Keratinocyte (primary cell): ENCODE data around the gene CAPZB. TPM values are rescaled to one million over a fixed set of nuclear protein-coding genes. Genes with fewer than 3 reads are reported as not detected.

ENCODE experiments used
- DNase-seq: peaks from one replicate; pipeline ENCODE4 v3.0.0-alpha.2; 2011; ENCODE audit warnings: low read depth, missing footprints, low spot score
- FAIRE-seq: peaks from 2 replicates; lab custom pipeline; 2011; peaks lifted over from hg19 to GRCh38; lab: Jason Lieb, UNC
- H2AFZ ChIP-seq: 2 replicates; pipeline ENCODE4 v1.6.0; 2012; ENCODE audit warnings: low read length, control low read depth, inconsistent platforms; ENCODE audit not compliant: control insufficient read depth
- H3K27ac ChIP-seq: 2 replicates; pipeline ENCODE4 v1.5.1; 2011; ENCODE audit warnings: low read length; ENCODE audit not compliant: control insufficient read depth, insufficient read depth
- H3K27me3 ChIP-seq: 3 replicates; pipeline ENCODE4 v1.6.0; 2011; ENCODE audit warnings: low read length; ENCODE audit not compliant: control insufficient read depth, insufficient read depth; ENCODE audit errors: extremely low read depth
- H3K36me3 ChIP-seq, 2 experiments: 2 replicates in 1 of 2; 3 replicates in 1 of 2; pipeline ENCODE4 v1.5.1; 2011; ENCODE audit warnings: low read length in 2 of 2, mild to moderate bottlenecking in 1 of 2; ENCODE audit not compliant: control insufficient read depth in 2 of 2, insufficient read depth in 2 of 2; ENCODE audit errors: extremely low read depth in 1 of 2
- H3K4me1 ChIP-seq: 3 replicates; pipeline ENCODE4 v1.5.1; 2011; ENCODE audit warnings: low read length; ENCODE audit not compliant: control insufficient read depth, insufficient read depth; ENCODE audit errors: extremely low read depth
- H3K4me2 ChIP-seq: 3 replicates; pipeline ENCODE4 v1.6.0; 2011; ENCODE audit warnings: low read depth, low read length; ENCODE audit not compliant: control insufficient read depth, insufficient read depth; ENCODE audit errors: extremely low read depth
- H3K4me3 ChIP-seq, 3 experiments: fragments of 200-600 bp in 1 of 3; sonication (generic) in 1 of 3; 2 replicates in 2 of 3; 3 replicates in 1 of 3; pipeline ENCODE4 v1.5.1; 2011 to 2016; ENCODE audit warnings: low read length in 3 of 3, mild to moderate bottlenecking in 3 of 3, control low read depth in 2 of 3, inconsistent platforms in 1 of 3, low read depth in 1 of 3, mixed read lengths in 1 of 3, mixed run types in 1 of 3, moderate library complexity in 1 of 3; ENCODE audit not compliant: control insufficient read depth in 2 of 3, insufficient read depth in 2 of 3; ENCODE audit errors: extremely low read depth in 1 of 3
- H3K79me2 ChIP-seq: 2 replicates; pipeline ENCODE4 v1.6.0; 2012; ENCODE audit warnings: low read length; ENCODE audit not compliant: control insufficient read depth, insufficient read depth
- H3K9ac ChIP-seq: 3 replicates; pipeline ENCODE4 v1.6.0; 2011; ENCODE audit warnings: low read length; ENCODE audit not compliant: control insufficient read depth, insufficient read depth; ENCODE audit errors: extremely low read depth
- H3K9me1 ChIP-seq: 3 replicates; pipeline ENCODE4 v1.6.0; 2011; ENCODE audit warnings: low read length; ENCODE audit not compliant: control insufficient read depth, insufficient read depth; ENCODE audit errors: extremely low read depth
- H3K9me3 ChIP-seq: 2 replicates; pipeline ENCODE4 v1.5.1; 2012; ENCODE audit warnings: low read depth, low read length; ENCODE audit not compliant: control insufficient read depth
- H4K20me1 ChIP-seq: 3 replicates; pipeline ENCODE4 v1.6.0; 2011; ENCODE audit warnings: low read length; ENCODE audit not compliant: control insufficient read depth, insufficient read depth; ENCODE audit errors: extremely low read depth
- CTCF ChIP-seq, 3 experiments: IDR thresholded peaks in 1 of 3; conservative IDR thresholded peaks in 1 of 3; optimal IDR thresholded peaks in 1 of 3; 2 replicates in 2 of 3; 3 replicates in 1 of 3; pipeline versions ENCODE3 to v1.5.1; 2011; ENCODE audit warnings: low read length in 3 of 3, mild to moderate bottlenecking in 3 of 3, moderate library complexity in 2 of 3, control low read depth in 1 of 3, inconsistent platforms in 1 of 3; ENCODE audit not compliant: insufficient read depth in 2 of 3; ENCODE audit errors: extremely low read depth in 1 of 3
- EZH2 ChIP-seq: IDR thresholded peaks from one replicate; pipeline ENCODE4 v1.6.1; 2012; ENCODE audit warnings: inconsistent platforms, mild to moderate bottlenecking, low read length, moderate library complexity
- dilution Hi-C: fragments of 300-500 bp; cut with MboI; formaldehyde crosslinking; loops from one replicate; pipeline ENCODE4 v1.7.0; 2020; ENCODE audit warnings: low sequenced_read_pairs; ENCODE audit not compliant: extremely low pct_ligation_motif_present
- polyA plus RNA-seq, 5 experiments: library from polyadenylated mRNA; depleted of rRNA in 3 of 5; stranded (reverse) in 3 of 5; stranded (forward) in 1 of 5; unstranded in 1 of 5; fragments of >200 nt; gene quantifications; 1 replicate in 1 of 5; 2 replicates in 3 of 5; 3 replicates in 1 of 5; pipeline versions ENCODE4 v1.2.1 to v1.2.3, GENCODE V29; 2011 to 2012; ENCODE audit warnings: missing spikeins in 2 of 5, low read depth in 1 of 5, low replicate concordance in 1 of 5

CAPZB gene
- polyA plus RNA-seq, 1 donor (not counting 4 experiments of a cell fraction or from before 2014, with no cell fraction given) = 193 TPM

- no peak overlapping the region for H3K4me3 ChIP-seq
- H3K4me2 ChIP-seq = no peak overlapping the region
- H3K36me3 ChIP-seq = peaks cover 17 to 22% of the 10 kb centered on the region in 2 experiments
Observed at GRCh38 chr1:19385221-19385620, 100.1 kb downstream of the CAPZB start.

GRCh38 chr1:19384772-19385187 is 100.6 kb downstream of the CAPZB start:
- Histone ChIP-seq H3K4me3 (no peak overlapping the region), H3K4me2 (no peak overlapping the region), H3K9me1 (no peaks in the 10 kb centered on the region), H2AFZ (no peak overlapping the region), H3K79me2 (peaks cover 37% of the 10 kb centered on the region), H3K4me1 (peaks cover 8% of the 10 kb centered on the region), H3K36me3 (peaks cover 17 to 22% of the 10 kb centered on the region in 2 experiments), H3K9me3 (no peaks in the 10 kb centered on the region), H3K9ac (no peak overlapping the region), H4K20me1 (peaks cover 6% of the 10 kb centered on the region), H3K27ac (no peak overlapping the region), H3K27me3 (no peaks in the 10 kb centered on the region)
- FAIRE-seq (no peak), DNase-seq (no peak)
- TF ChIP-seq EZH2 (no peak), CTCF (optimal IDR thresholded peaks at IDR 0.05 in 1 of 3, IDR thresholded peaks at IDR 0.05 in 1 of 3, conservative IDR thresholded peaks at IDR 0.05 in 1 of 3; ENCODE audit: extremely low read depth in 1 of 3, insufficient read depth in 2 of 3, low read length in 3 of 3) (no peak)
- dilution Hi-C loops = no loop called here

More at GRCh38 chr1:19385221-19385620, 100.1 kb downstream of the CAPZB start:
- Histone ChIP-seq H3K9me1 (no peaks in the 10 kb centered on the region), H3K27me3 (no peaks in the 10 kb centered on the region), H4K20me1 (peaks cover 6% of the 10 kb centered on the region), H3K4me1 (peaks cover 10% of the 10 kb centered on the region), H3K9me3 (no peaks in the 10 kb centered on the region), H2AFZ (no peak overlapping the region), H3K9ac (no peak overlapping the region), H3K27ac (no peak overlapping the region), H3K79me2 (peaks cover 41% of the 10 kb centered on the region)
- TF ChIP-seq CTCF (optimal IDR thresholded peaks at IDR 0.05 in 1 of 3, IDR thresholded peaks at IDR 0.05 in 1 of 3, conservative IDR thresholded peaks at IDR 0.05 in 1 of 3; ENCODE audit: extremely low read depth in 1 of 3, insufficient read depth in 2 of 3, low read length in 3 of 3) = no peak
- no peak for TF ChIP-seq EZH2
- dilution Hi-C loops = no loop called here
- no peak for DNase-seq
- FAIRE-seq = no peak
